ENCODE results near the gene PHACTR2.
"Not testable (repeated sequence)": the region's sequence is repeated elsewhere in the genome, so short reads cannot be mapped to it uniquely, and the experiment has no call there.

The PHACTR2 gene

DNA sequence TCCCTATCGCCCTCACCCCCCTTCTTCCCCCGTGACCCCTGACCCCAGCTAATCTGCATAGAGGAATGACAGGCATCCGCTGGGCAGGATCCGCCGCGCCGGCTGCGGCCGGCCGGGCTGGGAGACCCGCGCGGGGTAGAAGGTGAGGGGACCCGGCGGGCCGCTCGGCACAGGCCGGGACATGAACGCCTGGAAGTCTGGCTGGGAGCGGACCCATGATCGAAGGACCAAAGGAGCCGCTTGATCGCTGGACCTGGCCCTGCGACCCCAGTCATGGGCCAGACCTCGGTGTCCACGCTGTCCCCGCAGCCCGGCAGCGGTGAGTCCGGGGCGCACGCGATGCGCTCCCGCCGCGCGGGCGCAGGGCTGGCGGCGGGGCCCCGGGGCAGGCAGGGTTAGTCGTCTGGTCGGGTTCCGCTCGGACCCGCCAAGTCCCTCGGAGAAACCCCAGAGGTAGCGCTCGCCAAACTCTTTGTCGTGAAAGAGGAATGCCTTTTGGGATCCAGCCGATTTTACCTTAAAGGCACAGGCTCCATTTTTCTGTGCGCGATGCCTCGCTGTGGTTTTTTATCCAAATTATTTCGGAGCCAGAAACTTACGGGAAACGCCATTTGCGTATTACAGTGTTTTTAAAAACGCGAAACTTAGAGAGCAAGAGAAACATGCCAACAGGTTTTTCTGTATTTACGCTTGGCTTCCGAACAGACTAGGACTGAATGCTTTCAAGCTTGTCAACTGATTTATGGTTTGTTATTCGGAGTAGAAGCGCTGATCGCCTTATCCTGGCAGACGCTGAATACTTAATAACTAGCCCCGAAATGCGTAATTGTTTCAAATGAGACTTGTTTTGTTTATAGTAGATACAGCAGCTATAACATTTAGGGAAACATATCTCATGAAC lies at the start of gene PHACTR2:
Gene PHACTR2, plus strand, starts transcription at position 75 of the 901 bp plus-strand sequence. Its CDS starts 199 bp downstream, at position 274.
- DNase-seq (ENCODE audit: low spot score), result peak; percentile 85

DNA sequence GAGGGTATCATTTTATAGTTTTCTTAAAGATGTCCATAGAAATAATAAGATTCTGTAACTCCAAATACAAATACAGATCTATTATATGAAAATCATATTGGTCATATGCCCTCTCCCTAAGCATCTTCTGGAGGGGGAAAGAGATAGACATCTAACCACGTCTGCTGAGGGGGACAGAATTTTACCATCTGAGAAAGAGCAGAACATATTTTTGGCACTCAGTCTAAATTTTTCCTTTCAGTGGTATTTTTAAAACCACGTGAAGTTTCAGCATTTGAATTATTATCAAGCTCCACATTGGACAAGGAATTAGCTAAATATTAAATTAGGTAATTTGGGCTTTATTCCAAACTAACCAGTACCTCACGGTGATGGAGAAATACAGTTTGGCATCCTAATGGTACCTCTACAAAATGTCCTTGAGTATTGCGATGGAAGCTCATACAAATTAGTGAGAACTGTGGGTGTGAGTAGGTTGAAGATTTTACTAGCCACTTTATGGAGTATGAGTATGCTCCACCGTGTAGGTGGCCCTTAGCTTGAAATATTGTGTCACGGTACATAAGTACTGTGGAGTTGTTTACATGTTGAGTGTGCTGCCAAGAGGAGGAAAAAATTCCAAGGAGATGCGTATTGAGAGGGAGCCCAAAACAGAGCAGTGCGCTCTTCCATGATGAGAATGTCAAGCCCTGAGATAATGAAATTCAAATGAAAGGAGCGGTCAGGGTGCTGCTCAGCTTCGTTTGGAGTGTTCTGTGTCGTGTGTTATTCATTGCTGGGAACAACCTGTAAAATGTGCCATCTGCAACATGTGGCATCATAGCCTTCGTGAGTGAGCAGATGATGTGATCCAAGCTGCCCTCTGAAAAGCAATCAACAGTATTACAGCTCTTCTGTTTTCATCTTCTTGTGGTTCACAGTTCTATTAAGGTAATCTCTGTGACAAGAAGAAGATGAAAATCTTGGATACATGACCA lies 48.4 kb upstream of the PHACTR2 start:
- DNase-seq (ENCODE audit: low spot score), result peak; percentile 58

DNA sequence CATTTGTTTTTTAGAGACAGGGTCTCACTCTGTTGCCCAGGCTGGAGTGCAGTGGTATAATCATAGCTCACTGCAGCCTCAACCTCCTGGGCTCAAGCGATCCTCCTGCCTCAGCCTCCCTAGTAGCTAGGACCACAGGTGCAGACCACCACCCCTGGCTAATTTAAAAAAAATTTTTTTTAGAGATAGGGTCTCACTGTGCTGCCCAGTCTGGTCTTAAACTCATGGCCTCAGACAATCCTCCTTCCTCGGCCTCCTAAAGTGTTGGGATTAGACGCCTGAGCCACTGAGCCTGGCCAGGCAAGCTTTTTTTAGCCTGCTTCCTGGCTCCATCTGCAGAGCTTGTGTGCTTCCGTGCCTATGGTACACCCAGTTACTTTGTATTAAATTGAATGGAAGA lies 46.6 kb upstream of the PHACTR2 start:
- not testable (repeated sequence) for DNase-seq (ENCODE audit: low spot score)

DNA sequence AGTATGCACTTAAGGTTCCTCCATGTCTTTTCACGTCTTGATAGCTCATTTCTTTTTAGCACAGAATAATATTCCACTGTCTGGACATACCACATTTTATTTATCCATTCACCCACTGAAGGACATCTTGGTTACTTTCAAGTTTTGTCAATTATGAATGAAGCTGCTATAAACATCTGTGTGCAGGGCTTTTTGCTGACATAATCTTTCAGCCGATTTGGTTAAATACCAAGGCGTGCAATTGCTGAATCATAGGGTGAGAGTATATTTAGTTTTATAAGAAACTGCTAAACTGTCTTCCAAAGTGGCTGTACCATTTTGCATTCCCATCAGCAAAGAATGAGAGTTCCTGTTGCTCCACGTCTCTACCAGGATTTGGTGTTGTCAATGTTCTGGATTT lies 44.9 kb upstream of the PHACTR2 start:
- no peak for DNase-seq (ENCODE audit: low spot score)

DNA sequence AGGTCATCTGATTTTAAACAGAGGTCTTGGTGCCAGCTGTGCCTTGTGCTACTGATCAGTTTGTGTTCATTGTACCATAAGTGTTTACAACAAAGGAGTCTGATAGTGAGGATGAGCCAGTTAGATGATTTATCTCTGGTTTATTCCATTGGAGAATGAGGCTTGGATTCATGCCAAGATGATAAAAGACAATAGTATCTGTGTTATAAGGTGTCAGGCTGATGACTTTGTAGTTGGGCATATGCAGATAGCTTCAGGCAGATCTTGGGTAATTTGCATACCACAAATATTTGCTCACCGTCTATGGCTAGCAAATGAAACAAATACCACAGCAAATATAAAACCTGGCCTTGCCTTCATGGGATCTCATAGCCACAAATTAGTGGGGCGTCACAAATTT lies 43.3 kb upstream of the PHACTR2 start:
- peak; percentile 13 for DNase-seq (ENCODE audit: low spot score)

DNA sequence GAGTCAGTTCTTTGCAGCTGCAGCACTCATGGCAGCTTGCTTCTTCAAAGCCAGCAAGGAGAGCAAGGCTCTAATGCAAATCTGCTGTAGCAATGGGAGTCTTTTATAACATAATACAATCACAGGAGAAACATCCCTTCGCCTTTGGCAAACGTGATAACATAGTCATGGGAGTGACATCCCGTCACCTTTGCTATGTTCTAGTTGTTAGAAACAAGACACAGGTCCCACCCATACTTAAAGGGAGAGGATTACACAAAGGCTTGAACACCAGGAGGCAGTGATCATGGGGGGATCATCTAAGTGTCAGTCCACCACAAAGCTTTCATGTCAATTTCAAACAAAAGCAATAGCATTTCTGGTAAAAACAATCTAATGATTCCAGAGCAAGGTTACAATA lies 40.1 kb upstream of the PHACTR2 start:
- DNase-seq (ENCODE audit: low spot score), result no peak

DNA sequence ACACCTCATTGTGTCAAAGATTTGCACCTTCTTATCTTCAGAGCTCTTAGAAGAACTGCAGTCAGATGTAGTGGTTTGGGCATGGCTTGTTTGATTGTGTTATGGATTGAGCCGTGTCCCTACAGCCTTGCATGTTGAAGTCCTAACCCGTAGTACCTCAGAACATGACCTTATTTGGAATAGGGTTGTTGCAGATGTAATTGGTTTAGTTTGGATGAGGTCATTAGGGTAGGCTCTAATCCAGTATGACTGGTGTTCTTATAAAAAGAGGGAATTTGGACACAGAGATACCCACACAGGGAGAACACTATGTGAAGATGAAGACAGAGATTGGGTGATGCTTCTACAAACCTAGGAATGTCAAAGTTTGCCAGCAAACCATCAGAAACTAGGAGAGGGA lies 35.4 kb upstream of the PHACTR2 start:
- no peak for DNase-seq (ENCODE audit: low spot score)

DNA sequence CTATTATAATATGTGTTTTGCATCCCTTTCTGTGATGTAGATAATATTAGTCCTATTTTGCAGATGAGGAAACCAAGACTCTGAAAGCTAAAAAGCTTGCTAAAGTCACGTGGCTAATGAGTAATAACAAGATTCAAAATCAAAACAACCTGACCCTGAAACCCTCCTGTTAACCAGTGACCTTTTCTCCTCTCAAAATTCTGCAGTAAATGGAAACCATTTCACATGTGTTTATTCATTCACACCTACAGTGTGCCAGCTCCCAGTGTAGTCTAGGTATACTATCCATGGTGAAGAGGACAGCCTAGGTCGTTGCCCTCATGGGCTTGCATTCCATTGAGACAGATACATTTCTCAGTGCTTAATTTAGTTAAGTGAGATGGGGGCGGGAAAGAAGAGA lies 30.6 kb upstream of the PHACTR2 start:
- DNase-seq (ENCODE audit: low spot score), result no peak

DNA sequence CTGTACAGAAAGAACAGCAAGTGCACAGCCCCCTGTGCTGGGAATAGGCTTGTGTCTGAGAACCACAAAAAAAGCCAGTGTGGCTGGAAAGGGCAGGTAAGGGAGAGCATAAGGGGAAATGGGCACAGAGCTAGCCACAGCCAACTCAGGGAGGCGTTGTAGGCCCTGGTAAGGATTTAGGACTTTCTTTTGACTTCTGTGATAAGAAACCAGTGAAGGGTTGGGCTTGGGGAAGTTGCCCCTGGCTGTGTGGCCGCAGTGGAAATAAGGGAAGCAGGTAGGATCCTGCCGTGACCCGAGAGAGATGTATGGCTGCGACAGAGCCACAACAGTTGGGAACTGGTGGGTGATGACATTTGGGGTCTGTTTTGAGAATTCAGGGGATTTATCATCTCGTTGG lies 30.0 kb upstream of the PHACTR2 start:
- DNase-seq (ENCODE audit: low spot score), result no peak

DNA sequence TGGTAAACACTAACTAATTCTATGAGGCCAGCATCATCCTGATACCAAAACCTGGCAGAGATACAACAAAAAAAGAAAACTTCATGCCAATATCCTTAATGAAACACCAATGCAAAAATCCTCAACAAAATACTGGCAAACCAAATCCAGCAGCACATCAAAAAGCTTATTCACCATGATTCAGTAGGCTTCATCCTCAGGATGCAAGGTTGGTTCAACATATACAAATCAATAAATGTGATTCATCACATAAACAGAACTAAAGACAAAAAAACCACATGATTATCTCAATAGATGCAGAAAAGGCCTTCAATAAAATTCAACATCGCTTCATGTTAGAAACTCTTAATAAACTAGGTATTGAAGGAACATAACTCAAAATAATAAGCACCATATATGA lies 28.4 kb upstream of the PHACTR2 start:
- DNase-seq (ENCODE audit: low spot score), result not testable (repeated sequence)

DNA sequence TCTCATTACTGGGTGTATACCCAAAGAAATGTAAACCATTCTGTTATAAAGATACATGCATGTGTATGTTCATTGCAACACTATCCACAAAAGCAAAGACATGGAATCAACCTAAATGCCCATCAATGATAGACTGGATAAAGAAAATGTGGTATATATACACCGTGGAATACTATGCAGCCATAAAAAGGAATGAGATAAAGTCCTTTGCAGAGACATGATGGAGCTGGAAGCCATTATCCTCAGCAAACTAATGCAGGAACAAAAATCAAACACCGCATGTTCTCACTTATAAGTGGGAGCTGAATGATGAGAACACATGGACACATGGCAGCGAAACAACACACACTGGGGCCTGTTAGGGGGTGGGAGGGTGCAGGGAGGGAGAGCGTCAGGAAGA lies 26.4 kb upstream of the PHACTR2 start:
- DNase-seq (ENCODE audit: low spot score), result not testable (repeated sequence)

DNA sequence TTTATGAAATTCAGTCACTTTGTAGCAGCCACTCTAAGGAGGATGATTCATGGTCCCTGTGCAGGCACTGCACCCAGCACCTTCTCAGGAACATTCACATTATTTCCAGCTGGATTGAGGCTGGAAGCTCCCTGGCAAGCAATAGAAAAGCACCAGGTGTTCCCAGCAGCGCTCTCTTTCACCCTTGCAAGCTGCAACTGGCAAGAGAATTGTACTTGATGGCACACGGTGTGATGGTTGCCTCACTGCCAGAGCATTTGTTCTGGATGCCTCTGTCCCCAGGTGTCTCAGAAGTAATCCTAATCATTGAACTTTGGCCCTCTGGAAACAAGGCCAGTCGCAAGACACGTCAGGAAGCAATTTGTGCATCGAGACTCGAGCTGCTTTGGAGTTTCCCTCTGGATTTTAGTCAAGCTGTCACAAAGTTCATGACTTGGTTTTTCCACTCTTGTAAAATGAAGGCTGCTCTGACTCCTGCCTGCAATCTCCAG lies 24.9 kb upstream of the PHACTR2 start:
- no peak for DNase-seq (ENCODE audit: low spot score)

DNA sequence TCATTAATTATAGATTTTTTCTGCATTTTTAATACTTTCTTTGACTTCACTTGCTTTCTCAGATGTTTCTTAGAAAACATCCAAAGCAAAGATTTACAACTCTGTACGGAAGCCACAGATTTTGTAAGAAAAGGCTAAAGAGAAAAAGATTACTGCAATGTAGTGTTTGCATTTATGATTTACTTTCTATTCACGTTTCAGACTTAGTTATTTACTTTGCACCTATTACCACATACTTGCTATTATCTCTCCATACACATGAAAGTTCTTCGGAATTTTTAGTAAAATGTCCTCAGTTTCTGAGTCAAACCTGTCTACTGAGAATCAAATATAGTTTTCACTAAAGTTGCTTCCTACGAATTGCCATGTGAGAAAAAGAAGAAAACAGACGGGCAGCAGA lies 22.2 kb upstream of the PHACTR2 start:
- no peak for DNase-seq (ENCODE audit: low spot score)

DNA sequence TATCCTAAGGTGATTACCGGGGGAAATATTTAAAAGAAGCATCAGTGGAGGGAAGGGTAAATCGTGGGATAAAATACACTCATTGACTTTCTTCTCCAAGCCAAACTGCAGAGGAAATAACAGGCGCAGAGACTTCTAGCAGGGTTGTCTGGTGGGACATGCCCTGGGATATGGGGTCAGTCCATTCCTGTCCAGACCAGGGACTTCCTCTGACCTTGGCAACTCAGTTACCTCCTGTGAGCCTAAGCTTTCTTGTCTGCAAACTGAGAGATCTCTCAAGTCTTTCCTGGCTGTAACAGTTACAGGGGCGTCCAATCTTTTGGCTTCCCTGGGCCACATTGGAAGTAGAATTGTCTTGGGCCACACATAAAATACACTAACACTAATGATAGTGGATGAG lies 21.7 kb upstream of the PHACTR2 start:
- DNase-seq (ENCODE audit: low spot score), result no peak

DNA sequence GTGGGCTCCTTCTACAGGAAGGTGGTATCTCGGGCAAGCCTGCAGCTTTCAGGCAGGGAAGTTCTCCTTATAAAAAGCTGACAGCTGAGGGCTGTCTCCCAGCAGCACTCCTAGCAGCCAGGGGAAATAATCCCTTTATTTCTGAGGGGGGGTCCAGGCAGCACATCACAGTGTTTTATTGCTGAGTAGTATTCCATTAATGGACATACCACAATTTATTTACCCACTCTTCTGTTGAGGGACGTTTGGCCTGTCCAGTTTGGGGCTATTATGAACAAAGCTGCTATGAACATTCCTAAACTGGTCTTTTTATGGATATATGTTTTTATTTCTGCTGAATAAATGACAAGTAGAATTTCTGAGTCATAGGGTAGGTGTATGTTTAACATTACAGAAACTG lies 20.0 kb upstream of the PHACTR2 start:
- no peak for DNase-seq (ENCODE audit: low spot score)

DNA sequence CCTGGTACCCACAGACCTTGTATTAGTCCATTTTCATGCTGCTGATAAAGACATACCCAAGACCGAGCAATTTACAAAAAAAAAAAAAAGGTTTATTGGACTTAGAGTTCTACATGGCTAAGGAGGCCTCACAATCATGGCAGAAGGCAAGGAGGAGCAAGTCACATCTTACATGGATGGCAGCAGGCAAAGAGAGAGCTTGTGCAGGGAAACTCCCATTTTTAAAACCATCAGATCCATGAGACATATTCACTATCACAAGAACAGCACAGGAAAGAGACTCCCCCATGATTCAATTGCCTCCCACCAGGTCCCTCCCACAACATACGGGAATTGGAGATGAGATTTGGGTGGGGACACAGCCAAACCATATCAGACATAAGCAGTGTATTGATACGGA lies 17.6 kb upstream of the PHACTR2 start:
- not testable (repeated sequence) for DNase-seq (ENCODE audit: low spot score)

DNA sequence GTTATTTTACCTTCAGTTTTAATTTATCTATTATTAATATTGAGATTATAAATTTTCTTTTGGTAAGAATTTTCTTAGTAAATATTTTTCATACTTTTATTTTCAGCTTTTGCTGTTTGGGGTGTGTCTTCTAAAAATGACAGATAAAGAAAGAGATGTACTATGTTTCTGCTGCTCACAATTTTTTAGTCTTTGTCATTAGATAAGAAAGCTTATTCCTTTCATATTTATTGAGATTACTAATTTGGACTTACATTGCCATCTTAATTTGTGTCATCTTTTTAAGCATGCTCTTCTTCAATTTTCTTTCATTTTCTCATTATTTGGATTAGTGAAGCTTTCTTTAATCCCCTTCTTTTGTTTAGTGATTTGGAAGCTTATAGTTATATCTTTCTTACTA lies 13.6 kb upstream of the PHACTR2 start:
- DNase-seq (ENCODE audit: low spot score), result no peak

DNA sequence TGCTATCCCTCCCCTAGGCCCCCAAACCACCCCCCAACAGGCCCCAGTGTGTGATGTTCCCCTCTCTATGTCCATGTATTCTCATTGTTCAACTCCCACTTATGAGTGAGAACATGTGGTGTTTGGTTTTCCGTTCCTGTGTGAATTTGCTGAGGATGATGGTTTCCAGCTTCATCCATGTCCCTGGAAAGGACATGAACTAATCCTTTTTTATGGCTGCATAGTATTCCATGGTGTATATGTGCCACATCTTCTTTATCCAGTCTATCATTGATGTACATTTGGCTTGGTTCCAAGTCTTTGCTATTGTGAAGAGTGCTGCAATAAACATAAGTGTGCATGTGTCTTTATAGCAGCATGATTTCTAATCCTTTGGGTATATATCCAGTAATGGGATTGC lies 11.8 kb upstream of the PHACTR2 start:
- DNase-seq (ENCODE audit: low spot score), result not testable (repeated sequence)

DNA sequence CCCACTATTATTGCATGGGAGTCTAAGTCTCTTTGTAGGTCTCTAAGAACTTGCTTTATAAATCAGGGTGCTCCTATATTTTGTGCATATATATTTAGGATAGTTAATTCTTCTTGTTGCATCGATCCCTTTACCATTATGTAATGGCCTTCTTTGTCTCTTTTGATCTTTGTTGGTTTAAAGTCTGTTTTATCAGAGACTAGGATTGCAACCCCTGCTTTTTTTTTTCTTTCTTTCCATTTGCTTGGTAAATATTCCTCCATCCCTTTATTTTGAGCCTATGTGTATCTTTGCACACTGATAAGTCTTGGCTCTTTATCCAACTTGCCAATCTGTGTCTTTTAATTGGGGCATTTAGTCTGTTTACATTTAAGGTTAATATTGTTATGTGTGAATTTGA lies 8.3 kb upstream of the PHACTR2 start:
- not testable (repeated sequence) for DNase-seq (ENCODE audit: low spot score)

DNA sequence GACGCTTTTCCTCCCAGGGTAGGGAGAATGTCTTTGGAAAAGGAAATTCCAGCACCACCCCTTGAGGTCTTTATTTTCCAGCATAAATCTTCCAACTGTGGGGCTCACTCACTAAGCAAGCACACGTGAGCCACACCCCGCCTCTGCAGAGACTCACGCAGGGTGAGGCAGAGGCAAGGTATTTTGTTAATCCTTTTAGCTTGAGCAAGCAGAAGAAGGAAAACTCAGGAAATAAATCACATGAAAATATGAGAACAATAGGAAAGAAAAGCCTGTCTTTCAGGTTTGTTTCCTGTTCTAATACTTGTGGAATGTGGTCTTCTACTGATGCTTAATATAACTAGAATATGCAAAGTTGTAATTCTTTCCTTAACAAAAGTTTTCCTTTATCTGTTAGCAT lies 4.1 kb upstream of the PHACTR2 start:
- peak; percentile 67 for DNase-seq (ENCODE audit: low spot score)

DNA sequence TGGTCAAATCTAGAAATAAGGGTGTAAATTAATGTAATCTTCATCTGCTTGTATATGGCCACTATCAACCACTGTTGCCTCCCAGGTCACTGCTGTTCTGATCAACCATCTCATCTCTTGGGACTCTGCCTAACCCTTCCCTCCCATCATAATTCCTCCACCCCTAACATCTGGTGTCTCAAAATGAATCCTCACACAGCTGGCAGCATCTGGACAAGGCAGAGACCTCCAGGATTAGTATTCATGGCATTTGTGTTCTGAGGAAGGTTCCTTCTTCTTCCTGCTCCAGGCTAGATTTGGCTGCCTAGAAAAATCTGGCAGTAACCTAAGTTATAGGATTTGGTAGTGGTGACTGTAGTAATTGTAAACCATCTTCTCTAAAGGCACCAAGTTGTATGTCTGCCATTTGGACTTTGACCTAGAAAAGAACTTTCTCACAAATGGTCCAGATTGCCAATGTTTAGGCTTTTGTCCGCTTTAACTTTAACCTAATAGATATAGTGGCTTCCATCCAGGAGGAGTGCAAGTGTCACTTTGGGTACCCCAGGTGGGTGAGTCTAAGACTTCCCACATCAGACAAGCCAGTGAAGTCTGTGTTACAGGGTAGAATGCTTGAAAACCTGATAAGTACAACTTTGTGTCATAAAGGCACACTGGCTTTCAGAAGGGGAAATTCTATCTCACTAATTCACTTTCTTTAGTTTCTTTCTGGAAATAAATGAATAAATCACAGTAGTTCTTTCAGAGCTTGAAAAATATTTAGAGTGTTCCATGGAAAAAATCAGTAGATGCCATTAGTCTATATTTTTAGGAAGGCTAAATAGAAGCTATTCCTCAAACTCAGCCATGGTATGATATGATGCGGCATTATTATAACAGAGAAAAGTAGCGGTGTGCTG lies 3.0 kb upstream of the PHACTR2 start:
- no peak for DNase-seq (ENCODE audit: low spot score)
